Right lobe of liver (tissue), 4 donors: Measurements from ENCODE around the gene NAGLU.

Experiments
- POLR2A ChIP-seq: fragments of 450-650 bp; IDR thresholded peaks from one replicate; pipeline ENCODE4 v1.6.1; 2017; ENCODE audit warnings: antibody characterized with exemption, mild to moderate bottlenecking
- TF ChIP-seq, protein P1 (sequence below), 4 donors: fragments of 200-600 bp in 3 of 4; fragments of 450-650 bp in 1 of 4; IDR thresholded peaks; one replicate each; pipeline versions ENCODE4 v1.5.1 to v1.8.0; 2016 to 2022; ENCODE audit warnings: antibody characterized with exemption in 4 of 4, mild to moderate bottlenecking in 2 of 4
- donor health status: DM: no; HTN: no; CAD: no.
- donor health status: DM: no; HTN: no; CAD: no.
- donor health status: DM: no; HTN: yes; CAD: no.

DNA sequence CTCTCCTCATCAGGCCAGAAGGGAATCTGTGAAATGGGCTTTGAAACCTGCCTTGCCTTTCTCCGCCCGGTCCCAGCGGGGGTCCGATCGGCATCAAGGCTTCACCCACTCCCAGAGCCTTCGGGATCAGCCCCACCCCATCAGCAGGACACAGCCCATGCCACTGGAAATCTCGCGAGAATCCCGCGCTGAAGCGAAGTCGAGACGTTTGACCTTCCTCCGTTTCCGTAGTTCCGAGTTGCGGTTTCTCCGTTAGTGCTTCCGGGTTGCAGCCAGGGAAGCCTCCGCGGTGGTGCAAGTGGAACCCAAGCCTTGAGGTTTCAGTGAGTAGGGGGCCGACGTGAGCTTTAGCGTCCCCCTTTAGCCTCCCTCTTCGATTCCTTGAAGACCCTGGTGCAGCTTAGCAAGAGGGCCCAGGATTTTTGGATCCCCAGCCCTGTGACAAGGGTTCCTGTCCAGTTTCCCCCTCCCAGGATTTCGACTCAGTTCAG, 25.9 kb downstream of the NAGLU start, which contains the start of gene COASY:
- TF ChIP-seq, protein P1, sequence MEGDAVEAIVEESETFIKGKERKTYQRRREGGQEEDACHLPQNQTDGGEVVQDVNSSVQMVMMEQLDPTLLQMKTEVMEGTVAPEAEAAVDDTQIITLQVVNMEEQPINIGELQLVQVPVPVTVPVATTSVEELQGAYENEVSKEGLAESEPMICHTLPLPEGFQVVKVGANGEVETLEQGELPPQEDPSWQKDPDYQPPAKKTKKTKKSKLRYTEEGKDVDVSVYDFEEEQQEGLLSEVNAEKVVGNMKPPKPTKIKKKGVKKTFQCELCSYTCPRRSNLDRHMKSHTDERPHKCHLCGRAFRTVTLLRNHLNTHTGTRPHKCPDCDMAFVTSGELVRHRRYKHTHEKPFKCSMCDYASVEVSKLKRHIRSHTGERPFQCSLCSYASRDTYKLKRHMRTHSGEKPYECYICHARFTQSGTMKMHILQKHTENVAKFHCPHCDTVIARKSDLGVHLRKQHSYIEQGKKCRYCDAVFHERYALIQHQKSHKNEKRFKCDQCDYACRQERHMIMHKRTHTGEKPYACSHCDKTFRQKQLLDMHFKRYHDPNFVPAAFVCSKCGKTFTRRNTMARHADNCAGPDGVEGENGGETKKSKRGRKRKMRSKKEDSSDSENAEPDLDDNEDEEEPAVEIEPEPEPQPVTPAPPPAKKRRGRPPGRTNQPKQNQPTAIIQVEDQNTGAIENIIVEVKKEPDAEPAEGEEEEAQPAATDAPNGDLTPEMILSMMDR (IDR thresholded peaks at IDR 0.05): no peak
- peak; percentile 46 for TF ChIP-seq POLR2A
